Measurements from ENCODE around the gene PRTG. TPM values are rescaled to one million over a fixed set of nuclear protein-coding genes. Genes with fewer than 3 reads are reported as not detected.
"Not testable (repeated sequence)": the region's sequence is repeated elsewhere in the genome, so short reads cannot be mapped to it uniquely, and the experiment has no call there.

PRTG gene
- total RNA-seq, 2 donors from 2014 or later = 0.44 to 3.3 TPM

DNA sequence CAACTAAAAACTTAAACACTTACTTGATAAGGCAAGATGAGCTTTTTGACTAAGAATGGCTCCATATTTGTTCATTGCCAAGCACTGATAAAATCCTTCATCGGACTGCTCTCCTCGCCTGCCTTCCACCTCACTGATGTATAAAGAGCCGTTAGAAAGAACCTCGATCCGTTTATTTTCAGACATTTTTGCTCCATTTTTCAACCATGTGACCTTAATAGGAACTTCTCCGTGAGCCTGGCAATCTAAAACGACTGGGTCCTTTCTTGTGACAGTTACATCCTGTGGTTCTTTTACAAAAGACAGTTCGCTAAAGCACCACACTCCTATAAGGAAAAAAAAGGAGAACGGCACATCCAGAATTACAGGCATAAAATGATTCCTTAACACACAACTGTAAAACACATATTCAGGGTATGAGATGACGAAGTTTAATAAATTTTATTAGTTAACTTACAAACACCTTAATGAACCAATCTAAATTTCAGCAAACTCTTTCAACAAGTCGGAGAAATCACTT lies 2.5 kb downstream of the PRTG start:
- Histone ChIP-seq H3K27ac (no peak overlapping the region), H3K36me3 (no peaks in the 10 kb centered on the region), H3K9me3 (no peaks in the 10 kb centered on the region), H3K4me1 (no peaks in the 10 kb centered on the region), H3K4me3 (no peak overlapping the region), H3K27me3 (no peaks in the 10 kb centered on the region)
- TF ChIP-seq, protein P1, sequence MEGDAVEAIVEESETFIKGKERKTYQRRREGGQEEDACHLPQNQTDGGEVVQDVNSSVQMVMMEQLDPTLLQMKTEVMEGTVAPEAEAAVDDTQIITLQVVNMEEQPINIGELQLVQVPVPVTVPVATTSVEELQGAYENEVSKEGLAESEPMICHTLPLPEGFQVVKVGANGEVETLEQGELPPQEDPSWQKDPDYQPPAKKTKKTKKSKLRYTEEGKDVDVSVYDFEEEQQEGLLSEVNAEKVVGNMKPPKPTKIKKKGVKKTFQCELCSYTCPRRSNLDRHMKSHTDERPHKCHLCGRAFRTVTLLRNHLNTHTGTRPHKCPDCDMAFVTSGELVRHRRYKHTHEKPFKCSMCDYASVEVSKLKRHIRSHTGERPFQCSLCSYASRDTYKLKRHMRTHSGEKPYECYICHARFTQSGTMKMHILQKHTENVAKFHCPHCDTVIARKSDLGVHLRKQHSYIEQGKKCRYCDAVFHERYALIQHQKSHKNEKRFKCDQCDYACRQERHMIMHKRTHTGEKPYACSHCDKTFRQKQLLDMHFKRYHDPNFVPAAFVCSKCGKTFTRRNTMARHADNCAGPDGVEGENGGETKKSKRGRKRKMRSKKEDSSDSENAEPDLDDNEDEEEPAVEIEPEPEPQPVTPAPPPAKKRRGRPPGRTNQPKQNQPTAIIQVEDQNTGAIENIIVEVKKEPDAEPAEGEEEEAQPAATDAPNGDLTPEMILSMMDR (IDR thresholded peaks at IDR 0.05) = no peak
- no peak for DNase-seq (ENCODE audit: low spot score)

DNA sequence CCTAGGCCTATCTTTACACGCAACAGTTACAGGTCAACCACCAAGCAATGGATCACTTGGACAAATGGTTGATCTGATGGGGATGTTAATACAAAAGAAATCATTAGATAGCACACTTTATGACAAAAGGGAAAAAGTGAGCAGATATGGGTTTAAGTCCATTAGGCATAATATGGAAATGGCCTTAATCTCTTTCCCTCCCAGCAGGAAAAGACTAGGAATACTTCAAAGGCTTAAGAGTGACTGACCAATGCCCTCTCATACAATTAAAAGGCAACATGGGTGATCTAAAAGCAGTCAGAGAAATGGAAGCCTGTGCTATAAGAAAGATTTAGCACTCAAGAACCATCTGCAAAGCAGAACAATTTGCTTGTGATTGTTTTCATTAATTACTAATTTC lies 3.3 kb downstream of the PRTG start:
- Histone ChIP-seq H3K27me3 (no peaks in the 10 kb centered on the region), H3K36me3 (no peaks in the 10 kb centered on the region), H3K4me3 (no peak overlapping the region), H3K4me1 (no peaks in the 10 kb centered on the region), H3K9me3 (no peaks in the 10 kb centered on the region), H3K27ac (no peak overlapping the region)
- TF ChIP-seq, protein P1 (IDR thresholded peaks at IDR 0.05) = no peak
- DNase-seq (ENCODE audit: low spot score) = no peak

DNA sequence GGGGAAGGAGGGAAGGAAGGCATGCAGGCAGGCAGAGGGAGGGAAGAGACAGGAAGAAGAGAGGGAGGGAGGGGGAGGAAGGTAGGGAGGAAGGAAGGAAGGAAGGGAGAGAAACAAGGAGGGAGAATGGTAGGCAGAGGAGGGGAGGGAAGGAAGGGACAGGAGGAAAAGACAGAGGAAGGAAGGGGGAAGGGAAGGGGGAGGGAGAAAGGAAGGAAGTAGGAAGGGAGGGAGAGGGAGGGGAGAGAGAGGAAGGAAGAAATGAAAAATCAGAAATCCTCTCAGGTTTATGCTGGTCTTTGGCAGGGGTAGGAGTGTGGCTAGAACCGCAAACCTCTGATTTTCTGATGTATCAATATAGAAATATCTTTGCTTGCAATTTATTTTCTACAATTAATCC lies 4.2 kb downstream of the PRTG start:
- Histone ChIP-seq H3K27ac (no peak overlapping the region), H3K9me3 (no peaks in the 10 kb centered on the region), H3K27me3 (no peaks in the 10 kb centered on the region), H3K4me1 (no peaks in the 10 kb centered on the region), H3K4me3 (no peak overlapping the region), H3K36me3 (no peaks in the 10 kb centered on the region)
- DNase-seq (ENCODE audit: low spot score) = no peak
- TF ChIP-seq, protein P1 (IDR thresholded peaks at IDR 0.05) = no peak

DNA sequence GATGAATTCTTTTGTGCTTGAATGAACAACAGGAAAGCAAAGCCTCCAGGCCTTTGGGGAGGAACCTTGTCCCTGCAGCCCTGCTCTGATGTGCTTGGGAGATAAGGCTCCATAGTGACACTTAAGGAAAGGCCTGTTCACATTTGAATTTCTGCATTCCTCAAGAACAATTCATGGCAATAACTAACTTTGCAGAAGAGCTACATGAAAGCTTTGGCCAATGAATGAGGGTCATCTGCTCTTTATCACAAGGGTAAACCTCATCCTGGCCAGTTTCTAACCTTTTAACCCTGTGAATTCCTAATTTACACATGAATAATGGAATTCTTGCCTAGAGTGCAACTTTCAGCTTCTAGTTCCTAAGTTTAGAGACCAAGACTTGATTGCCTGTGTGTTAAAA lies 5.6 kb downstream of the PRTG start:
- no peak for DNase-seq (ENCODE audit: low spot score)
- TF ChIP-seq, protein P1 (IDR thresholded peaks at IDR 0.05) = no peak
- no peaks in the 10 kb centered on the region for H3K9me3 ChIP-seq
- H3K27ac ChIP-seq = no peak overlapping the region
- H3K4me3 ChIP-seq = no peak overlapping the region
- H3K27me3 ChIP-seq = no peaks in the 10 kb centered on the region
- H3K4me1 ChIP-seq = no peaks in the 10 kb centered on the region
- H3K36me3 ChIP-seq = no peaks in the 10 kb centered on the region

DNA sequence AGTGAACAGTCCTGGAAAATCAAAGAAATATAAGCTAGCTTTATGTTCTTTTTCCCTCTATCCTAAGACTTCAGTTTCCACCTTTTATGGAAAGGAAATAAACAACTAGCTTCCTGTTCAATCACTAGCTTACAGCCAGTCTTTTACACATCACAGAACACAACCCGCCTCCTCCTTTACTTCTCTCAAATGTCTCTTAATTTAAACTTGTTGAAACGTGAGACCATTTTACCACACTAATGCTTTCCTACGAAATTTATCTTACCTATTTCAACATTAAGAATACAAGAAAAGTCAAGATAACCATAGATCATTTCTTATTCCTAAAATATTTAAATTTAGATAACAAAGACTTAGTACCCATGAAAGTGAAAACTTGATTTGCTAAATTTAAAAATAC lies 6.2 kb downstream of the PRTG start:
- TF ChIP-seq, protein P1 (IDR thresholded peaks at IDR 0.05) = no peak
- Histone ChIP-seq H3K9me3 (no peaks in the 10 kb centered on the region), H3K4me1 (no peaks in the 10 kb centered on the region), H3K4me3 (no peak overlapping the region), H3K27ac (no peak overlapping the region), H3K36me3 (no peaks in the 10 kb centered on the region), H3K27me3 (no peaks in the 10 kb centered on the region)
- no peak for DNase-seq (ENCODE audit: low spot score)

DNA sequence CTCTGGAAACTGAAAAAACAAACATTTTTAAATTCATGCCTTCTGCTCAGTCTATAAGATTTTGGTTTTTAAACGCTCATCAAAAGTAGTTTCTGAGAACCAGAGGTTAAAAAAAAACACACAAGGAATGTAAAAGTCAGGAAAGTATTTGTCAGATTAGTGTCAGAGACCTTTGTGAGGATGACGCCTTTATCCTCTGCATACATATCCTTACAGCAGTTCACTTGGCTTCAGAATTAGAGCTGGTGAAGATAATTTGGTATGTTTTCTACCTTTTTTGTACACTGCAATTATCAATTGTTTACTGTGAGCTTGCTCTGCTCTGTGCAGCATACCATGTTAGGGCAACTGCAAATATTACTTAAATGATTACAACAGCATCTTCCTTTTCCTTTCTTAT lies 8.3 kb downstream of the PRTG start:
- DNase-seq (ENCODE audit: low spot score) = no peak
- TF ChIP-seq, protein P1 (IDR thresholded peaks at IDR 0.05) = no peak

GRCh38 chr15:55733461-55733860 lies 9.5 kb downstream of the PRTG start:
- not testable (repeated sequence) for H3K36me3 ChIP-seq, H3K27me3 ChIP-seq, H3K9me3 ChIP-seq

More for the DNA sequence above, 8.3 kb downstream of the PRTG start:
- no peaks in the 10 kb centered on the region for H3K36me3 ChIP-seq
- no peak overlapping the region for H3K27ac ChIP-seq
- H3K9me3 ChIP-seq = no peaks in the 10 kb centered on the region
- H3K4me3 ChIP-seq = no peak overlapping the region
- H3K4me1 ChIP-seq = no peaks in the 10 kb centered on the region
- no peaks in the 10 kb centered on the region for H3K27me3 ChIP-seq

More at GRCh38 chr15:55733461-55733860, 9.5 kb downstream of the PRTG start:
- not testable (repeated sequence) for H3K4me3 ChIP-seq; DNase-seq (ENCODE audit: low spot score); H3K4me1 ChIP-seq; H3K27ac ChIP-seq
